Measurements from ENCODE around the gene KCNN3.

DNA sequence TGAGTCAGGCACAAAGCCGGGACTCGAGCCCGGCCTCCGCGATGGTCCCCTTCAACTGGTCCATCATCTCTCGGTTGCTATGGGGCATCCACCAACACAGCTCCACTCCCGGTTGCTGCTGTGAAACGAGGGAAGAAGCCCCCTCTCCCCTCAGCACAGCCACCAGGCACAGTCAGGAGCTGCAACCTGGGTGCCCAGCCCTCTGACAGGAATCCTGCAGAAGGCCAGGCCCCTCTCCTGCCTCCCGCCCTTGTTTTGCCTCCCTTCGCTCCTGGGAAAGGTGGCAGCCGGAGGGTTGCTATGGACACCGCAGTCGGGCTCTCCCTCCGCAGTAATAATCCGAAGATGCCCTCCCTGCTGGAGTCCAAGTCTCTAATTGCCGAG, 8.9 kb upstream of the KCNN3 start:
- TF ChIP-seq, protein P1, sequence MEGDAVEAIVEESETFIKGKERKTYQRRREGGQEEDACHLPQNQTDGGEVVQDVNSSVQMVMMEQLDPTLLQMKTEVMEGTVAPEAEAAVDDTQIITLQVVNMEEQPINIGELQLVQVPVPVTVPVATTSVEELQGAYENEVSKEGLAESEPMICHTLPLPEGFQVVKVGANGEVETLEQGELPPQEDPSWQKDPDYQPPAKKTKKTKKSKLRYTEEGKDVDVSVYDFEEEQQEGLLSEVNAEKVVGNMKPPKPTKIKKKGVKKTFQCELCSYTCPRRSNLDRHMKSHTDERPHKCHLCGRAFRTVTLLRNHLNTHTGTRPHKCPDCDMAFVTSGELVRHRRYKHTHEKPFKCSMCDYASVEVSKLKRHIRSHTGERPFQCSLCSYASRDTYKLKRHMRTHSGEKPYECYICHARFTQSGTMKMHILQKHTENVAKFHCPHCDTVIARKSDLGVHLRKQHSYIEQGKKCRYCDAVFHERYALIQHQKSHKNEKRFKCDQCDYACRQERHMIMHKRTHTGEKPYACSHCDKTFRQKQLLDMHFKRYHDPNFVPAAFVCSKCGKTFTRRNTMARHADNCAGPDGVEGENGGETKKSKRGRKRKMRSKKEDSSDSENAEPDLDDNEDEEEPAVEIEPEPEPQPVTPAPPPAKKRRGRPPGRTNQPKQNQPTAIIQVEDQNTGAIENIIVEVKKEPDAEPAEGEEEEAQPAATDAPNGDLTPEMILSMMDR (IDR thresholded peaks at IDR 0.05), result no peak
- no peak for TF ChIP-seq POLR2A (IDR thresholded peaks at IDR 0.05)
- TF ChIP-seq POLR2AphosphoS5 (IDR thresholded peaks at IDR 0.05), result no peak
